Activated CD8-positive, alpha-beta T cell treated with anti-CD3 and anti-CD28 coated beads for 36 hours (primary cell): ENCODE measurements around the gene CDKN1A. TPM values are rescaled to one million over a fixed set of nuclear protein-coding genes. Genes with fewer than 3 reads are reported as not detected.

Experiments
- ATAC-seq: fragments of 200-7000 bp; cut with Tn5 transposase; one replicate; pipeline ENCODE4 v1.10.0; 2021; ENCODE audit warnings: mild to moderate bottlenecking, moderate library complexity
- CTCF ChIA-PET: fragments of 350-600 bp; sonication (Branson Sonifier 250); formaldehyde crosslinking; loops from one replicate; lab custom pipeline; 2021; ENCODE audit warnings: antibody characterized with exemption; lab: Charles Lee
- POLR2A ChIA-PET: fragments of 350-600 bp; sonication (Branson Sonifier 250); formaldehyde crosslinking; loops from one replicate; lab custom pipeline; 2021; ENCODE audit warnings: antibody characterized with exemption; lab: Charles Lee
- DNase-seq: peaks from one replicate; pipeline ENCODE4 v3.0.0-alpha.2; 2020
- H3K27ac Mint-ChIP-seq: one replicate; pipeline ENCODE4 v1.8.0; 2021; ENCODE audit warnings: mild to moderate bottlenecking, mixed read lengths
- H3K27me3 Mint-ChIP-seq: one replicate; pipeline ENCODE4 v1.8.0; 2021; ENCODE audit warnings: mixed read lengths
- H3K36me3 Mint-ChIP-seq: one replicate; pipeline ENCODE4 v1.8.0; 2021; ENCODE audit warnings: low read depth, mixed read lengths
- H3K4me1 Mint-ChIP-seq: one replicate; pipeline ENCODE4 v1.8.0; 2021; ENCODE audit warnings: low read depth, mixed read lengths
- H3K4me3 Mint-ChIP-seq: one replicate; pipeline ENCODE4 v1.8.0; 2021; ENCODE audit warnings: mild to moderate bottlenecking, moderate library complexity, mixed read lengths
- H3K9me3 Mint-ChIP-seq: one replicate; pipeline ENCODE4 v1.8.0; 2021; ENCODE audit warnings: mixed read lengths
- intact Hi-C: fragments of 100-400 bp; cut with micrococcal nuclease; formaldehyde crosslinking; loops from one replicate; pipeline ENCODE4 v1.10.0; 2022
- total RNA-seq, 2 experiments: library from RNA; stranded (reverse); gene quantifications; one replicate each; pipeline ENCODE4 v1.2.3, GENCODE V29; 2021
- TF ChIP-seq, protein P1 (sequence below): fragments of 200-600 bp; IDR thresholded peaks from one replicate; pipeline ENCODE4 v1.8.0; 2022; ENCODE audit warnings: antibody characterized with exemption, mild to moderate bottlenecking

CDKN1A gene
- total RNA-seq, 2 experiments from 2014 or later, result 42.3 to 47.4 TPM

- H3K27ac Mint-ChIP-seq, result no peak overlapping the region
- no peaks in the 10 kb centered on the region for H3K36me3 Mint-ChIP-seq
- CTCF ChIA-PET, result interaction anchor here (0.5 to 1.3 kb wide), 2 partner anchors 30 to 41 kb away, joined by 3 to 5 read pairs; no protein-coding TSS in a partner anchor
- H3K9me3 Mint-ChIP-seq, result no peaks in the 10 kb centered on the region
- no peaks in the 10 kb centered on the region for H3K27me3 Mint-ChIP-seq
- peaks cover 10% of the 10 kb centered on the region for H3K4me1 Mint-ChIP-seq
- ATAC-seq (no peak), DNase-seq (no peak)
- intact Hi-C loops, result no loop called here
- H3K4me3 Mint-ChIP-seq, result no peak overlapping the region
- TF ChIP-seq, protein P1, sequence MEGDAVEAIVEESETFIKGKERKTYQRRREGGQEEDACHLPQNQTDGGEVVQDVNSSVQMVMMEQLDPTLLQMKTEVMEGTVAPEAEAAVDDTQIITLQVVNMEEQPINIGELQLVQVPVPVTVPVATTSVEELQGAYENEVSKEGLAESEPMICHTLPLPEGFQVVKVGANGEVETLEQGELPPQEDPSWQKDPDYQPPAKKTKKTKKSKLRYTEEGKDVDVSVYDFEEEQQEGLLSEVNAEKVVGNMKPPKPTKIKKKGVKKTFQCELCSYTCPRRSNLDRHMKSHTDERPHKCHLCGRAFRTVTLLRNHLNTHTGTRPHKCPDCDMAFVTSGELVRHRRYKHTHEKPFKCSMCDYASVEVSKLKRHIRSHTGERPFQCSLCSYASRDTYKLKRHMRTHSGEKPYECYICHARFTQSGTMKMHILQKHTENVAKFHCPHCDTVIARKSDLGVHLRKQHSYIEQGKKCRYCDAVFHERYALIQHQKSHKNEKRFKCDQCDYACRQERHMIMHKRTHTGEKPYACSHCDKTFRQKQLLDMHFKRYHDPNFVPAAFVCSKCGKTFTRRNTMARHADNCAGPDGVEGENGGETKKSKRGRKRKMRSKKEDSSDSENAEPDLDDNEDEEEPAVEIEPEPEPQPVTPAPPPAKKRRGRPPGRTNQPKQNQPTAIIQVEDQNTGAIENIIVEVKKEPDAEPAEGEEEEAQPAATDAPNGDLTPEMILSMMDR, result no peak
- POLR2A ChIA-PET, result no interaction called here
Measured at GRCh38 chr6:36729161-36729524, 50.6 kb downstream of the CDKN1A start.

DNA sequence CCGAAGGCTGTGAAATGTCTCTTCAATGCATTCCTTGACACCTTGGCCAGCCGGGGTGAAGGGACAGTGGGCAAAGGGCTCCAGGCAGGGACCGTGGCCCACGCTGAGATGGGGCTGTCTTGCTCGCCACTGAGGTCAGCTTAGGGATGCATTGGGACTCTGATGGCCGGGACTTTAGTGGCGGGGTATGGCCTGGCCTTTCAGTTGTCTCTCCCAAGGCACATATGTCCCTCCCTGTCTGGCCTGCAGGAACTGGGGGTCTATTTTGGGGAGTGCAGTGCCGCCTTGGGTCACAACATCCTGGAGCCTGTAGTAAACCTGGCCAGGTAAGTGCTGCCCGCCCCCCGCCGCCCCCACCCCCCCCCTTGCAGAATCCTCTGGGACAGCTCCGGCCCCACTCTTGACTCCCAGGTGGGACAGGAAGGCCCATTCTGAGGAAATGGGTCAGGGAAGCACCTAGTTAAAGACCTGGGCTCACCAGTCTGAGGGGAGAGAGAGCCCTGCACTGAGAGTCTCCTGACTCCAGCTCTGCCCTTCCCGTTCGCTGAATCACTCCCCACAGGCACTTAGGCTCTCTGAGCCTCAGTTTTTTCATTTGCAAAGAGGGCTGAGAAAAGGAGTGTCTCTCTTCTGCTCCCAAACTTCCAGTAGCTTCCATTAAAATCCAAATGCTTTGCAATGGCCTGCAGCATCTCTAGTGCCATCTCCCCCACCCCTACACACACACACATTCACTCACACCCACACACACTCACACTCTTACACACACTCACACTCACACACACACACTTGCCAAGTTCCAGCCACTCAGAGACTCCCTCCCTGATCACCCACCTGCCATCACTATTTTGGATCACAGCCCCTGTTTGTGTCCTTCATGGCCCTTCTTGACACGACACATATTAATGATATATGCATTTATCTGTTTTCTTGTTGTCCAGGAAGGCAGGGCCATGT is 52.2 kb downstream of the CDKN1A start:
- DNase-seq (no peak), ATAC-seq (no peak)
- ChIA-PET POLR2A (interaction anchor here (0.7 to 1.1 kb wide), 2 partner anchors 13 to 124 kb away, joined by 3 read pairs; no protein-coding TSS in a partner anchor), CTCF (interaction anchor here (0.9 to 2.3 kb wide), 3 partner anchors 23 to 52 kb away, joined by 3 to 7 read pairs (median 3); no protein-coding TSS in a partner anchor)
- TF ChIP-seq, protein P1, result no peak
- Mint-ChIP-seq H3K27ac (no peak overlapping the region), H3K4me1 (peaks cover 18% of the 10 kb centered on the region), H3K27me3 (peaks cover 3% of the 10 kb centered on the region), H3K36me3 (no peaks in the 10 kb centered on the region), H3K4me3 (no peak overlapping the region), H3K9me3 (no peaks in the 10 kb centered on the region)
- intact Hi-C loops, result no loop called here

GRCh38 chr6:36731622-36732310 is 53.3 kb downstream of the CDKN1A start:
- ChIA-PET CTCF (interaction anchor here (1.1 to 2.3 kb wide), 2 partner anchors 20 to 51 kb away, joined by 3 to 7 read pairs; no protein-coding TSS in a partner anchor), POLR2A (interaction anchor here (0.7 to 1.2 kb wide), 2 partner anchors 12 to 125 kb away, joined by 3 to 5 read pairs; no protein-coding TSS in a partner anchor)
- Mint-ChIP-seq H3K27ac (no peak overlapping the region), H3K27me3 (peaks cover 3% of the 10 kb centered on the region), H3K9me3 (no peaks in the 10 kb centered on the region), H3K4me1 (peaks cover 18% of the 10 kb centered on the region), H3K36me3 (no peaks in the 10 kb centered on the region), H3K4me3 (no peak overlapping the region)
- intact Hi-C loops, result no loop called here
- no peak for ATAC-seq
- TF ChIP-seq, protein P1, result no peak
- no peak for DNase-seq

DNA sequence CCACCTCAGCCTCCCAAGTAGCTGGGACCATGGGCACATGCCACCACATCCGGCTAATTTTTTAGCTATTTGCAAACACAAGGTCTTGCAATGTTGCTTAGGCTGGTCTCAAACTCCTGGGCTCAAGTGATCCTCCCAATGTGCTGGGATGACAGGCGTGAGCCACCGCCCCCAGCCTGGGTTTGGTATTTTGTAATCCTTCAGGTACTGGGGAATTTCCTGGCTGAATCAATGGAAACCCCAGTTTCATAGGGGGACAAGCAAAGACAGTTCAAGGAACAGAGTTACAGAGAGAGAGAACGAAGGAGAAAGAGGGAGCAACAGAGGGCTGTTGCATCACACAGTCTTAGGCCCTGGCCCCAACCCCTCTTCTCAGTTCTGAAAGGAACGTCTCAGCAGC is 54.8 kb downstream of the CDKN1A start:
- Mint-ChIP-seq H3K36me3 (no peaks in the 10 kb centered on the region), H3K4me1 (peaks cover 11% of the 10 kb centered on the region), H3K4me3 (no peak overlapping the region), H3K9me3 (no peaks in the 10 kb centered on the region), H3K27ac (no peak overlapping the region), H3K27me3 (peaks cover 3% of the 10 kb centered on the region)
- CTCF ChIA-PET, result interaction anchor here (0.6 to 1.4 kb wide), 4 partner anchors 9 to 136 kb away, joined by 3 to 4 read pairs (median 3); no protein-coding TSS in a partner anchor
- intact Hi-C loops, result no loop called here
- TF ChIP-seq, protein P1, result no peak
- POLR2A ChIA-PET, result interaction anchor here (0.9 to 1.4 kb wide), 2 partner anchors 15 to 21 kb away, joined by 3 read pairs; no protein-coding TSS in a partner anchor
- ATAC-seq (no peak), DNase-seq (no peak)
